Stimulated activated CD4-positive, alpha-beta T cell treated with anti-CD3 and anti-CD28 coated beads, Interleukin-1b, Interleukin-23, amount 100 ng/mL, for 4 hours (primary cell): ENCODE results near the gene GANAB.
A peak's percentile ranks its signal among the peaks of the same experiment; 100 is the strongest.
"Not testable (repeated sequence)": the region's sequence is repeated elsewhere in the genome, so short reads cannot be mapped to it uniquely, and the experiment has no call there.

Source experiments
- DNase-seq, 2 donors: peaks; one replicate each; pipeline ENCODE4 v3.0.0-alpha.2; 2020; ENCODE audit warnings: low read depth in 2 of 2

The GANAB gene

DNA sequence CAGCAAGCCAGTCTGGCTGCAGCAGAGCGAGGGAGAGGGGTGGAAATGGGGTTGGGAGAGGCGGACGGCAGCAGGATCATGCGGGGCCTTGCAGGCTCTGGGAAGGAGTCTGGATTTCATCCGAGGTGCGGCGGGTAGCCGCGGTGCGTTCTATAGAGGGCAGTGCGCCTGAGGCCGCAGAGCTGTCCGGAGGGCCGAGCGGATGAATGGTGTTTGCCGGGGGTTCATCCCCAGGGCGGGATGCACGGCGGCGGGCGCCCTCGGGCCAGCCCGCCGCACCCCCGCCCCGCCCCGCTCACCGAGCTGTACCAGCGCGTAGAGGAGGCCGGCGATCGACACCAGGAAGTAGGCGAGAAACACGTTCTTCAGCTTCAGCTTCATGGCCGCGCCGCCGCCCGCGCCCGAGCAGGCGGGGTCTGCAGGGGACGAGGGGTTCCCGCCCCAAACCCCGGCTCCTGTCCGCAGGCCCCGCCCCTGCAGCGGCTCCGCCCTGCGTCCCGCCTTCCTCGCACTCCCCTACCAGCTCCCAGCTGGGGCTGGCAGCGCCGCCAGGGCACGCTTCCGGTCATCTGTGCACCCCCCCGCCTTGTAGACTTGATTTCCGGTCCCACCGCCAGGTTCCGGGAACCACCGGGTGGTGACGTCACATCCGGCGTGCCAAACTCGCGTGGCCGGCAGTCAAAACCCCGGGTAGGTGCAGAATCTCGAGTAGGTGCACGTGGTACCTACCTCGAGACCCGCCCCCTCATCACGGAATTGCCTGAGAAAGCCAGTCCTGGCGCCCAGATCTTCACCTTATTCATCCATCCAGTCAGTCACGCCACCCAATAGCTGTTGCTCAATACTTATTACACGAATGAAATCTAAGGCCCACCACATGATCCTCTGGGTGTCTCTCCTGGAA is 24.6 kb downstream of the GANAB start, which contains the start of gene B3GAT3:
B3GAT3 (minus strand) TSS at position 420 of the 904 bp plus-strand sequence; CDS start at position 381, 39 bp downstream.
- DNase-seq: peak; percentile 92 to 96

DNA sequence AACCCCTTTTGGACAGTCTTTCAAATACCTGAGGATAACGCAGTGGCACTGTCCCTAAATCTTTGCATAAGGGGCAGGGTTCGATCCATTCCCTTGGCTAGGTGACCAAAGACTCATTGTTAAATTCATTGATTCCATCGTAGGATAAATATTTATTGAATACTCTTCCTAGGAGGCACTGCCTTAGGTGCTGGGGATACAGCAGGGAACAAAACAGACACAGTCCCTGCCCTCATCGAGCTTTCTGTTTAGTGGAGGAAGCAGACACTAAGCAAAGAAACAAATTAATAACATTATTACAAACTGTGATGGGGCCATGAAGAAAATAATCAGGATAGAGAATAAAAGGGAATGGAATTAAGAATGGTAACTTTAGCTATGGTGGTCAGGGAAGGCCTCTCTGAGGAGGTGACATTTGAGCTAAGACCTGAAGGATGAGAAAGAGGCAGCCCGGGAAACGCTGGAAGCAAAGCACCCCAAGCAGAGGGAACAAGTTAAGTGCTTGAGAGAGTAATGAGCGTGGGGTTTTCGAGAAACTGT is 25.3 kb downstream of the GANAB start:
- DNase-seq: no peak

DNA sequence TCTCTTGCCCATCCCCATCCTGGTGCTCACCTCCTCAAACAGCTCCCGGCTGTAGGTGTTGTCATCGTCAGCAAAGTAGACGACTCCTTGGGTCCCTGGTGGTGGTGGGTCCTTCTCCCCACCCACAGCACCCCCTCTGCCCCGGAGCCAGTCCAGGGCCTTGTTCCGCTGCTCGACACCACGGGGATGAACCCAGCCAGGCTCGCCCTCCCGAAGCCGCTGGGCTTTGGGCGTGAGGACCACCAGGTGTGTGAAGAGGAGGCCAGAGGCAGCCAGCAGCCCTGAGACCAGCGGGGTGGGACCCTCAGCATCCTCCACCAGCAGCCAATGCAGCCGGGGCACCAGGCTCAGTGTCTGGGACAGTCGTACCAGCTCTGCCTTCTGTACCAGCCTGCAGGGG is 29.5 kb downstream of the GANAB start:
- not testable (repeated sequence) for DNase-seq

DNA sequence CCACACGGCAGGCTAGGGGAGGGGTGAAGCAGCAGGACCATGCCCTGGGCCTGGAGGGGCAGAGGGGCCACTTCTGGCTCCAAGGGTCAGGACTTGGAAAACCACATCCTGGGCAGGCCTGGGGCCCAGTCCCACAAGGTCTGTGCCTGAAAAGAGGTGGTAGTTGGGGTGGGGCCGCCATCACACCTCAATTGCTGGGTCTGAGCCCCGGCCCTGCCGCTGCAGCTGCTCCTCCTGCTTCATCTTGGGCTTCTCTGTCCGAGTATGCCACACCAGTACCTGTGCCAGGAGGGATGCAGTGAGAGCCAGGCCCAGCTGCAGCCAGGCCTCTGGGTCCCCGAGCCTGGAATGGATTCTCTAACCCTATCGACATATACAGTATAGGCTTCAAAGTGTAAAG is 30.9 kb downstream of the GANAB start:
- no peak for DNase-seq

DNA sequence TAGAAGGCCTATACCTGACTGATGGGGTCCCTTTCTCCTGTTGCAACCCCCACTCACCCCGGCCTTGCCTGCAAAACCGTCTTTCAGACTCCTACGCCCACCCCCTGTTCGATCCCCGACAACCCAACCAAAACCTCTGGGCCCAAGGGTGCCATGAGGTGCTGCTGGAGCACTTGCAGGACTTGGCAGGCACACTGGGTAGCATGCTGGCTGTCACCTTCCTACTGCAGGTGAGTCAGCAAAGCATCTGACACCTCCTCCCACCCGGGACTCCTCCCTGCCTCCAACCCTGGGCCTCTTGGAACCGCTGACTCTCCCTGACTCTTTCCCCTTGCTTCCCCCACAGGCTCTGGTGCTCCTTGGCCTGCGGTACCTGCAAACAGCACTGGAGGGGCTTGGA is 32.1 kb downstream of the GANAB start:
- peak in 1 of 2 donors; percentile 38 for DNase-seq

DNA sequence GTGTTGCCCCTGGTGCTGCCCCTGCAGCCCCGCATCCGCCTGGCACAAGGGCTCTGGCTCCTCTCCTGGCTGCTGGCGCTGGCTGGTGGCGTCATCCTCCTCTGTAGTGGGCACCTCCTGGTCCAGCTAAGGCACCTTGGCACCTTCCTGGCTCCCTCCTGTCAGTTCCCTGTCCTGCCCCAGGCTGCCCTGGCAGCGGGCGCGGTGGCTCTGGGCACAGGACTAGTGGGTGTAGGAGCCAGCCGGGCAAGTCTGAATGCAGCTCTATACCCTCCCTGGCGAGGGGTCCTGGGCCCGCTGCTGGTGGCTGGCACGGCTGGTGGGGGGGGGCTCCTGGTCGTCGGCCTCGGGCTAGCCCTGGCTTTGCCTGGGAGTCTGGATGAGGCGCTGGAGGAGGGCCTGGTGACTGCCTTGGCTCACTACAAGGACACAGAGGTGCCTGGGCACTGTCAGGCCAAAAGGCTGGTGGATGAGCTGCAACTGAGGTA is 33.1 kb downstream of the GANAB start:
- DNase-seq: no peak

DNA sequence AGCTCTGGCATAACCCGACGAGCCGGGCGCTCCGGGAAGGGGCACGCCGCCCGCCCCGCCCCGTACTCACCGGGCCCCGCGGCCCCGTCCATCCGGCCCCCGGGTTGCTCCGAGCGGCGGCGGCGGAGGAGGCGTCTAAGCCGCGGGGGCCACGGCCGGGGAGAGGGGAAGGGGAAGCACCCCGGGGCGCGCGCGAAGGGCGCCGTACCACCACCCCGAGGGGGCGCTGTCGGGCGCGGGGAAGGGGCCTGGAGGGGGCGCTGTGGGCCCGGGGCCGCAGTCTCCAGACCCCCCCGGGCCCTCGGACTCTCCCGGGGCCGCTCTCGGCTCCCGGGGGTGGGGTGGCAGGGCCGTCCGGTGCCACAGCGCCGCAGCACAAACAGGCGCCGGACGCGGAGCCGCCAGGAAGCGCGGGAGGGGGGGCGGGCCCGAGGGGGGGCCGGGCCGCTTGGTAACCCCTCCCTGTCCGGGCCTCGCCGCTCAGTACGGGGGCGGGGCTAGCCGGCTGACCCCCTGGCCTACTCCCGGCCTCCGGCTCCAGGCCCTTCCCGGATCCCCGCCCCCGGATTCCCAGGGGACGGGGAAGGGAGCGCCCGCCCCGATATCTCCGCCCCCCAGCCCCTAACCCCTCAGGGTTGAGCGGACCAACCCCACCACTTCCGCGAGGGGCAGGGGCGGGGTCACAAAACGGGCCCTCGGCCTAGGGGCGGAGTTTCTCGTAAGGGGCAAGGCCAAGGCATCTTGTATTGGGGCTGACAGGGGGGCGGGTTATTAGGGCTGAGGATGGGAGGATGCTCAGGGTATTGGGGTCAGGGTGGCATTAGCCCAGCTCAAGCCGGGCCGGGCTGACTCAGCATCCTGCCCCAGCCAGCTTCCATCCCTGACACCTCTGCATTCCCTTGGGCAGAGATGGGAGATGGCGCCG is 33.8 kb downstream of the GANAB start, which contains the start of the genes EML3 and ROM1:
EML3 (minus strand) TSS at position 410 of the 925 bp plus-strand sequence; CDS start at position 92, 318 bp downstream.
ROM1 (plus strand) TSS at position 892 of the 925 bp plus-strand sequence; CDS start at position 917, 25 bp downstream.
- DNase-seq: peak; percentile 82 to 85

DNA sequence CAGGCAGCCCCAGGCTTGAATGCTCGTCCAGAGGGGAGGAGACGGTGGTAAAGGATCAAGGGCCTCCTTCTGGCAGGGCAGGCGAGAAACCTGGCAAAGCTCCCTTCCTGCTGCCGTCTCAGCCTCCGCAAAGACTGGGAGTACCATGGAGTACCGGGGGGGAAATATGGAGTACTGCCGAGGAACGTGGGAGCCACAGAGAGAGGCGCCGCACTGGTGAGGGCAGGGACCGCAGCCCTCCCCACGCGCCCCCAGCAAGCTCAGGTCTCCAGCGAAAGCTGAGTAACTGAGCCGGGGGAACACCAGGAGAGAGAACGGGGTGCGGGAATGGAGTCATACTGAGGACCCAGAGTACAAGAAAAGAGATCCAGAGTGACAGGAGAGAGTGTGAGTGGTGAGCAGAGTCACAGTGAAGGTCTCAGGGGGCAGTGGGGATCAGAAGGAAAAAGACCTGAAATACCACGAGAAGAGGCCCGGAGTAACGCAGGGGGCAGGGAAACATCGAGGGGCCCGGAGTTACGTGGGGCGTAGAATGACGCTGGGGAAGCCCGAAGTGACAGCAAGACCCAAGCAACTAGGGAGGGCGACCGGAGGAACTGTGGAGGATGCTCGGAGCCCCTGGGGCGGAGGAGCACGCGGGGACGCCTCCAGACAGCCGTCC is 34.6 kb downstream of the GANAB start:
- peak in 1 of 2 donors; percentile 48 for DNase-seq

DNA sequence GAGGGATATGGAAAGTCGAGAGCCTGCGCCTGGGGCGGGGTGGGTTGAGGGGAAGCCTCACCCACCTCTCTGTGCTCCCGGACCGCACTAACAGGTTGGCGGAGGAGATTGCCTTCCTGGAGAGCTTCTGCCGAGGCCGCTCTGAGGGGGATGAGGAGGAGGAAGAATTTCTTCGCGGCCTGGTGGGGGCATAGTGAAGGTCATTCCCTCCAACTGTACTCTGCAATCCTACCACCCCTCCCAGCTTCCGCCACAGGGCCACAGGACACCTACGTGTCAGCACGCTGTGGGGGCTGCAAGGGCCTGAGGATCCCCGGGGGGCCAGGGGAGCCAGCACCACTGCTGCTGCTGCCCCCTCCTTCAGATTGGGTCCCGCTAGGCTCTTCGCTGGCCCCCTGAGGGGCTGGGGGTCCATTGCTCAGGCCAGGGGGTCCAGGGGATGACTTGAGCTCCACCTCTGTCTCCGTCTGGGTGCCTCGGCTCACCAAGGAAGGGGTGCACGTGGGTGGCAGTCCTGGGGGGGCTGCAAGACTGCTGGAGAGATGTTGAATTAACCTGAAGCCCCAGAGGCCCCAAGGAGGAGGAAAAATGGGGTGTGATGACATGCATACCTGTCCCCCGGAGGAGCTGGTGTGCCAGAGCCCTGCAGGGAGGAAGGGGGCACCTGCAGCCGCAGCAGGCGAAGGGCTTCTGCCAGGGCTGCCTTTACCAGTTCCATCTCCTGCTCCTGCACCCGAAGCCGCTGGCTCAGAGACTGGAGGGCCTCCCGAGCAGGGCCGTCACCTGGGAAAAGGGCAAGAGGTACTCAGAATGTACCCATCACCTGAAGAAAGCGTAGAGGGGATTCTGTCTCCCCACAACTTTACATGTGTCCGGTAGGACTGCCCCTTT is 35.4 kb downstream of the GANAB start:
- DNase-seq: no peak

DNA sequence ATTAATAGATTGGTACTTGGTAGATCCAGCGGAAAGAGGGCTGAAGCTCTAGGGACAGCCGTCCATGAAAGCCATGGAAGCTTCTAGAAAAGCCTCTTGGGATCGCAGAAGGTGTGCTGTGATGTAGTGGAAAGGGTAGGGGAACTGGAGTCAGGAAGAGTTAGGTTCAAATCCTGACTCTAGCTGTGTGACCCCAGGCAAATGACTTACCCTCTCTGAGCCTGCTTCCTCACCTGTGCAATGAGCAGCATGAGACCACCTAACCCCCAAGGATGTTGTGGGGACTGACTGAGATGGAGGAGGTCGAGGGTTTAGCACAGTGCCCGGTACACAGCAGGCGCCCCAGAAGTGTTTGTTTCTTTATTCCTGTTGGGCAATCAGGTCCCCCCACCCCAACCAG is 36.0 kb downstream of the GANAB start:
- DNase-seq: no peak

DNA sequence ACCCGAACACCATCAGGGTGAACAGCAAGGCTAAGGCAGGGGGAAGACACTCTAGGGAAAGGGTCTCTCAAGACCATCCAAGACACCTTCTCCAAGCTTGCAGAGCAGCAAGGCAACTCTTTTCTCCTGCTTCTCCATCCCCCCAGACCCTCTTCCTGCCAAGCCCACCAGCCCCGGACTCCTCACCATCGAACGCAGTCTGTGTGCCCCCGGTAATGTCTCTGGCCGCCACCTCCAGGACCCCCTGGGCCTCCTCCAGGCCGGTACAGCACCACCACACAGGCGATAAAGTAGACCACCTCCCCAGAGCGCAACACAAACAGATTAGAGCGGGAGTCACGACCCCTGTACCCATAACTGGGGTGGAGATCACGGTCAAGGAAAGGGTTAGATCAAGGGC is 37.6 kb downstream of the GANAB start:
- DNase-seq: no peak

DNA sequence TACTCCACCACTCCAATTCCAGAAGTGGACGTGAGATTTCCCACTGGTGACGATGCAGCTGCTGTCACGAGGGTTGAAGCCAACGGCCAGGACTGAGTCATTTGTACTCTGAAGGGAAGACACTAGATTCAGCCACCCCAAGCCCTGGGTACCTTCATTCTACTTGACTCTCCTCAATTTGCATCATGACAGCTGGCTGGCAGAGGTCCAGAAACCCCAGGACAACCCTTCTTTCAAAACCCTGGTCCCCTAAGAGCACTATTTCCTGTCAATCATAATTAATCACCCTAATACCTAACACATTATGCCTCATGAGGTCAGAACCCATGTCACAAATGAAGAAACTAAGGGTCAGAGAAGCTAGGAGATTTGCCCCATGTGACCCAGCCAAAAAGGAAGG is 38.7 kb downstream of the GANAB start:
- no peak for DNase-seq

DNA sequence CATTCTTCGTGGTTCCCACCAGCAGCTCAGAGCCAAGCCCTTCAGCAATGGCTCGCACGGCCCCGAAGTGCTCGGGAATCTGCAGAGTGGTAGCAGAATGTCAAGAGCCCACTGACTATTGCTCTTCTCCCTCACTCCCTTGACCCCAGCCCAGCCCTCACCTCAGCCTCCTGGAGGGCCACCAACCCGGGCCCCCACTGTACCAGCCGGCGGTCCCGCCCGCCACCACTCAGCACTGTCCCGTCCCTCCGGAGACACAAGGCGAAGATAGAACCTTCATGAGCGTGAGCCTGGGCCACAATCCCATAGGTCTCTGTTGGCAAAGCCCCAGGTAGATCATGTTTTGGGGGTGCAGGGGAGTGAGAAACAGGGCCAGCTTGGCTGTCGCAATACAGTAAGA is 40.5 kb downstream of the GANAB start:
- DNase-seq: no peak

DNA sequence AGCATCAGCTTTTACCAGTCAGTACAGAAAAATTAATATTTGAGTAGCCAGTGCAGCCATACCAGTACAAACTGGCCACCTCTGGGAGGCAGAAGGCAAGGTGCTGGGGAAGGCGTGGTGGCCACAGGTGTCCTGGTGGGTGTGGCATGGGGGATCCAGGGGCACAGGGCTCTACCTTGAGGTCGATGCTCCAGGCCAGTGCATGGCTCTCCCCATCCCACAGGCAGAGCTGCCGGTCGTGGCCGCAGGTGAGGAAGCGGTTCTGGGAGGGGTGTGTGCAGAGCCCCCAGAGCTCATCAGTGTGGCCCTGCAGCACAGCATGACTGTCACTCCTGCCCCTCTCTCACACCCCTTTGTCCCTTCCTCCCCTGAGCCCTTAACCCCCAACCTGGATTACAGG is 40.9 kb downstream of the GANAB start:
- DNase-seq: no peak

DNA sequence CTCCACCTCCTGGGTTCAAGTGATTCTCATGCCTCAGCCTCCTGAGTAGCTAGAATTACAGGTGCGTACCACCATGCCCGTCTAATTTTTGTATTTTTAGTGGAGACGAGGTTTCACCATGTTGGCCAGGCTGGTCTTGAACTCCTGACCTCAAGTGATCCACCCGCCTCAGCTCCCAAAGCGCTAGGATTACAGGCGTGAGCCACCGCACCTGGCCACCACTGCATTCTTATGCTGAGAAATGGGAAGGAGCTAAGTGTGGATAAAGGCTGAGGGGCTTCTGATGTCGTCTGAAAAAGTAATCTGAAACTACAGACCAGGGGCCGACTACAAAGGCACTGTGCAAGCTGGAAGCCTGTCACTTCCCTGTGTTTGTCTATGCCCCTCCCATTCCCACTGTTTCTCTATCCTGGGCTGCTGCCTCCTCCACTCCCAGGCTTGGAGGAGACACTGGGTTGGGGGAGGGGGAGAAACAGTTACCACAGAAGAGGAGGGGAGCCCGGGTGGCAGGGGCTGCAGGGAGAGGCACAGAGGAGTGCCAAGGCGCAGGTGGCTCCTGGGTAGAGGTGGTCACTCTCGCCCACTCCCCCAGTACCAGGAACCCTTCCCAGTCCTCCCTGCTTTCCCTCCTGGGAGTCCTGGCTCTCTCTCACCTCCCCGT is 41.8 kb downstream of the GANAB start:
- no peak for DNase-seq

DNA sequence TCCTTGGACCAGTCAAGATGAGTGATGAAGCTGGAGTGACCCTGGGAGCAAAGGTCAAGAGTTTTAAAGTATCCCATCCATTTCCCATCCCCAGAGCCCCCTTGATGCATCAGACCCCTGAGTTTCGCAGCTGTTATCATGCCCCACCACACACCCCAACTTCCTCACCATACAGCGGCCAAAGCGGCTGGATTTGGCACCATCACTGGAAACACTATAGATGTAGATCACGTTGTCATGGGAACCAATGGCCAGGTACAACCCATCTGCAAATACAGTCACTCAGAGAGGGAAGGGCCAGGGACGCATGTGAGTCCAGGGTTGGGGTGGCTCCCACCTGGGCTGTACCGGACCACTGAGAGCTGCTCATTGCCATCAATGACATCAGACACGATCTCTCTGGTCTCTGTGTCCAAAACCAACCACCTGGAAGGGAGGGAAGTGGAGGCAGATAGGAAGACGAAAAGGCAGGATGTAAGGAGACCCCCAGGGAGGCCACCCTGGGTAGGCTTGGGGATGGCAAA is 42.6 kb downstream of the GANAB start:
- DNase-seq: no peak

DNA sequence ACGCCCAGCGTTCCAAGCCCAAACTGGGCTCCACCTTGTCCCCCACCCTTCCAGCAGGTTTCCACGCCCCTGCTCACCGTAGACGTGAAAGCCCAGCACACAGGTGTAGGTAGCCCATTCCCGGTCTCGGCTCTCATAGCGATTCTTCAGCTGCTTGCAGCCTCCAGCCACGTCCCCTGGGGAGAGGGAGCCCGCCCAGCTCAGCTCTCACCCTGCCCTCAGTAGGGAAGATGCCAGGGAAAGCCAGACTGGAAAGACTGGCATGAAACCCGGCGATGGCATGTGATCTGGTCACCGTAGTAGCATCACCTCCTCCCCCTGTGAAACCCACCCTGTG is 43.4 kb downstream of the GANAB start:
- DNase-seq: no peak

DNA sequence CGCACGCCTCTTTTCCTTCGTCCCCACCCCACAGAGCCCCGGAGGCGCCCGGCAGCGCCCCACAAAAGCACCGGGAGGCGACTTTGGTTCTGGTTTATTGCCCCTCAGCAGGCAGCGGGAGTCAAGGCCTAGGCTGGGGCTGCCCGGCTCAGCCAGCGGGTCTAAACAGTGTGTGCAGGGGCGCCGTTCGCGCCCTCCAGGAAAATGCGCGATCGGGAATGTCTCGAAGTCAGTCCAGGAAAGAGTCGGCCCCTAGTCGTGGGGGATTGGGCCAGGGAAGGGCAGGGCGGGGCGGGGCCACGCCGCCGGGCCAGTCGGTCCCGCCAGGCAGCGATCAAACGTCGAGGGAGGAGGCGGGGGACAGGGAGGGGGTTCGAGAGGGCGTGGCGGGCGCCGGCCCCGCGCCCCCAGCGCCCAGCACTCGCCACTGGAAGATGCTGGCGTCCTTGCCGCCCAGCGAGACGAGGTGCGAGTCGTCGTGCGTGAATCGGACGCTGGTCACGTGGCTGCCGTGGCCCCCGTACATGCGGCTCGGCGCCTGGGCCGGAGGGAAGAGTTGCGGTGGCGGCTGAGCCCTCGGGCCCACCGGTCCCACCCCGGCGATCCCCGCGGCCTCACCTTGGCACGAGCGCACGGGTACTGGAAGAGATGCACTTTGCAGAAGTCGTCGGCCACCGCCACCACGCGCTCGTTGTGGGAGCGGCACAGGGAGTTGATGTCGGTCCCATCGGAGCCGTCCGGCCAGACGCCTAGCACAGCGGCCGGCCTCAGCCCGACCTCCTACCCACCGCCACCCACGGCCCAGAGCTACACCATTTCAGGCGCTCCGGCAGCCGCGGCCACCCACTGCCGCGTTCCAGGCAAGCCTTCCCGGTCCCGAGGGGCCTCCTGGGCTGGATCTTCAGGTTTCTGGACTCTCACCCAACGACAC is 44.0 kb downstream of the GANAB start:
- DNase-seq: peak in 1 of 2 donors; percentile 31
